Activated B cell treated with CpG ODN at 0.5 μM for 24 hours (primary cell): ENCODE data around the gene VARS2. TPM values are rescaled to one million over a fixed set of nuclear protein-coding genes. Genes with fewer than 3 reads are reported as not detected.

Experiments used
- ATAC-seq: fragments of 200-7000 bp; cut with Tn5 transposase; one replicate; pipeline ENCODE4 v1.10.0; 2021; ENCODE audit warnings: low read depth, mild to moderate bottlenecking, moderate library complexity
- CTCF ChIA-PET: fragments of 350-600 bp; sonication (Branson Sonifier 250); formaldehyde crosslinking; loops from one replicate; lab custom pipeline; 2021; ENCODE audit warnings: antibody characterized with exemption; lab: Charles Lee
- POLR2A ChIA-PET: fragments of 350-600 bp; sonication (Branson Sonifier 250); formaldehyde crosslinking; loops from one replicate; lab custom pipeline; 2021; ENCODE audit warnings: antibody characterized with exemption; lab: Charles Lee
- DNase-seq: peaks from one replicate; pipeline ENCODE4 v3.0.0; 2022
- H3K27ac Mint-ChIP-seq: one replicate; pipeline ENCODE4 v1.8.0; 2020; ENCODE audit warnings: mixed read lengths
- H3K27me3 Mint-ChIP-seq: one replicate; pipeline ENCODE4 v1.8.0; 2021; ENCODE audit warnings: mixed read lengths
- H3K36me3 Mint-ChIP-seq: one replicate; pipeline ENCODE4 v1.8.0; 2021; ENCODE audit warnings: low read depth, mixed read lengths
- H3K4me1 Mint-ChIP-seq: one replicate; pipeline ENCODE4 v1.8.0; 2021; ENCODE audit warnings: mixed read lengths
- H3K4me3 Mint-ChIP-seq: one replicate; pipeline ENCODE4 v1.8.0; 2020; ENCODE audit warnings: mild to moderate bottlenecking, mixed read lengths
- H3K9me3 Mint-ChIP-seq: one replicate; pipeline ENCODE4 v1.8.0; 2020; ENCODE audit warnings: mixed read lengths
- CTCF ChIP-seq: fragments of 200-600 bp; IDR thresholded peaks from one replicate; pipeline ENCODE4 v1.8.0; 2022; ENCODE audit warnings: antibody characterized with exemption, mild to moderate bottlenecking
- intact Hi-C: fragments of 100-400 bp; cut with micrococcal nuclease; formaldehyde crosslinking; loops from one replicate; pipeline ENCODE4 v1.15.1; 2024
- total RNA-seq: library from RNA; stranded (reverse); gene quantifications from 2 replicates; pipeline ENCODE4 v1.2.3, GENCODE V29; 2022

Gene VARS2
- total RNA-seq, 1 donor from 2014 or later = 47.8 TPM

GRCh38 chr6:30954631-30955366, 40.8 kb downstream of the VARS2 start:
- intact Hi-C loops = loop anchor here (2.0 to 5.0 kb wide), 2 partner anchors 40 to 212 kb away; partner anchors contain the start of genes FLOT1, IER3 and VARS2
- Mint-ChIP-seq H3K27me3 (peaks cover 6% of the 10 kb centered on the region), H3K4me1 (peaks cover 21% of the 10 kb centered on the region), H3K27ac (peak overlapping the region; percentile 62), H3K4me3 (peak overlapping the region; percentile 82), H3K36me3 (no peaks in the 10 kb centered on the region), H3K9me3 (no peaks in the 10 kb centered on the region)
- ChIA-PET CTCF (interaction anchor here (0.6 to 1.6 kb wide), 2 partner anchors 124 to 1885 kb away, joined by 4 read pairs; no protein-coding TSS in a partner anchor), POLR2A (interaction anchor here (0.9 to 2.0 kb wide), 5 partner anchors 37 to 1017 kb away, joined by 3 to 17 read pairs (median 4); partner anchors contain the start of genes DDR1, DXO and VARS2)
- TF ChIP-seq CTCF = no peak
- DNase-seq = no peak
- ATAC-seq = no peak

GRCh38 chr6:30955367-30956042, 41.5 kb downstream of the VARS2 start:
- Mint-ChIP-seq H3K27me3 (peaks cover 5% of the 10 kb centered on the region), H3K9me3 (no peaks in the 10 kb centered on the region), H3K4me1 (peaks cover 21% of the 10 kb centered on the region), H3K4me3 (peak overlapping the region; percentile 82), H3K36me3 (no peaks in the 10 kb centered on the region), H3K27ac (peak overlapping the region; percentile 82)
- POLR2A ChIA-PET = interaction anchor here (0.6 to 2.0 kb wide), 9 partner anchors 38 to 1017 kb away, joined by 3 to 17 read pairs (median 3); partner anchors contain the start of genes DDR1, DXO, POLR1H and VARS2
- intact Hi-C loops = loop anchor here (2.0 to 5.0 kb wide), 2 partner anchors 41 to 213 kb away; partner anchors contain the start of genes FLOT1, IER3 and VARS2
- ATAC-seq = peak; percentile 93
- peak; percentile 72 for DNase-seq
- TF ChIP-seq CTCF = no peak
- CTCF ChIA-PET = interaction anchor here (0.6 to 1.6 kb wide), 2 partner anchors 124 to 1884 kb away, joined by 4 read pairs; no protein-coding TSS in a partner anchor

- H3K27ac Mint-ChIP-seq = no peak overlapping the region
- CTCF ChIA-PET = no interaction called here
- POLR2A ChIA-PET = no interaction called here
- no peak for ATAC-seq
- H3K4me1 Mint-ChIP-seq = peaks cover 21% of the 10 kb centered on the region
- no peak overlapping the region for H3K4me3 Mint-ChIP-seq
- H3K36me3 Mint-ChIP-seq = no peaks in the 10 kb centered on the region
- H3K27me3 Mint-ChIP-seq = peaks cover 10% of the 10 kb centered on the region
- H3K9me3 Mint-ChIP-seq = no peaks in the 10 kb centered on the region
- DNase-seq = no peak
- intact Hi-C loops = loop anchor here (5.0 kb wide), 1 partner anchor 215 kb away; the partner anchor contains the start of genes FLOT1 and IER3
- TF ChIP-seq CTCF = no peak
Measured at GRCh38 chr6:30957716-30958115, 43.7 kb downstream of the VARS2 start.

GRCh38 chr6:30960907-30961673, 47.1 kb downstream of the VARS2 start:
- POLR2A ChIA-PET = no interaction called here
- H3K27me3 Mint-ChIP-seq = peaks cover 28% of the 10 kb centered on the region
- DNase-seq (no peak), ATAC-seq (no peak)
- CTCF ChIA-PET = no interaction called here
- no peak overlapping the region for H3K4me3 Mint-ChIP-seq
- intact Hi-C loops = no loop called here
- H3K36me3 Mint-ChIP-seq = no peaks in the 10 kb centered on the region
- no peak overlapping the region for H3K27ac Mint-ChIP-seq
- H3K4me1 Mint-ChIP-seq = peaks cover 8% of the 10 kb centered on the region
- no peak for TF ChIP-seq CTCF
- H3K9me3 Mint-ChIP-seq = no peaks in the 10 kb centered on the region
